ENCODE results near the gene SMIM24. TPM values are rescaled to one million over a fixed set of nuclear protein-coding genes. Genes with fewer than 3 reads are reported as not detected.
"Not testable (repeated sequence)": the region's sequence is repeated elsewhere in the genome, so short reads cannot be mapped to it uniquely, and the experiment has no call there.

Gene SMIM24
- not detected in 2 replicates for total RNA-seq (2014; rRNA removed; shearing (Covaris generic))

DNA sequence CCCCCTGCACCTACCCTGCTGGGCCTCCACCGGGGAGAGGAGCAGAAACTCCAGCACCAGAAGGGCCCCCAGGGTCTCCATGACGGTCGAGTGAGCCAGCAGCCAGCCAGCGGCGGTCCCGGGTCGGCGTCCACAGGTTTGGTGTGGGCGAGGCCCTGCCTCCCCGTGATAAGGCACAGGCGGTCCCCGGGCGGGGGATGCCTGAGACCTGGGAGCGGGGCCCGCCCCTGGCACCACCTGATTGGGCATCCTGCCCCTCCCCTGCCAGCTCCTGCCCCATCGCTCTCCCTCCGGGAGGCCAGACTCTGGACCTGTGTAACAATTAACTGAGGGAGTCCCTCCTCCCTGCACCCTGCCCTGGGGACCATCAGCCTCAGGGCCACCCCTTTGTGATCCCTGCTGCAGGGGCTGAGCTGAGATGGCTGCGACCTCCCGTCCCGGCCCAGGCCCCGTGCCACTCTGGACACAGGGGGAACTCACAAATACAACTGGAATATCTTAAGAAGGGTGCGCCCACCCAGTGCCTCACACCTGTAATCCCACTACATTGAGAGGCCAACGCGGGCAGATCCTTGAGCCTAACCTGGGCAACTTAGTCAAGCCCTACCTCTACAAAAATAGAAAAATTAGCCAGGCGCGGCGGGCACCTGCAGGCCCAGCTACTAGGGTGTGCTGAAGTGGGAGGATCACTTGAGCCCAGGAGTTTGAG, at the start of gene SMIM24:
Gene SMIM24, minus strand, starts transcription at position 143 of the 709 bp plus-strand sequence. Its CDS starts 62 bp downstream, at position 81.
- no peak within 1 kb of the TSS for H3K4me3 ChIP-seq
- no peak for DNase-seq (ENCODE audit: low read depth in 1 of 2, low spot score in 2 of 2)
- peaks cover 43% of the 10 kb centered on the region for H3K27me3 ChIP-seq (replicated peaks)
- no peak within 1 kb of the TSS for H3K27ac ChIP-seq
- no peaks in the 10 kb centered on the region for H3K36me3 ChIP-seq
- H3K9me3 ChIP-seq (replicated peaks): no peaks in the 10 kb centered on the region
- H3K4me1 ChIP-seq (replicated peaks): peaks cover 5% of the 10 kb centered on the region

DNA sequence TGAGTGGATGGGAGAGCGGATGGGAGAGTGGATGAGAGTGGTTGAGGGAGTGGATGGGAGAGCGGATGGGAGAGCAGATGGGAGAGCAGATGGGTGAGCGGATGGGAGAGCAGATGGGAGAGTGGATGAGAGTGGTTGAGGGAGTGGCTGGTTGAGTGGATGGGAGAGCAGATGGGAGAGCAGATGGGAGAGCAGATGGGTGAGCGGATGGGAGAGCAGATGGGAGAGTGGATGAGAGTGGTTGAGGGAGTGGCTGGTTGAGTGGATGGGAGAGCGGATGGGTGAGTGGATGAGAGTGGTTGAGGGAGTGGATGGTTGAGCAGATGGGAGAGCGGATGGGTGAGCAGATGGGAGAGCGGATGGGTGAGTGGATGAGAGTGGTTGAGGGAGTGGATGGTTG, 49.0 kb upstream of the SMIM24 start:
- H3K4me1 ChIP-seq (replicated peaks); H3K27ac ChIP-seq; H3K27me3 ChIP-seq (replicated peaks); H3K4me3 ChIP-seq; H3K9me3 ChIP-seq (replicated peaks); DNase-seq (ENCODE audit: low read depth in 1 of 2, low spot score in 2 of 2): not testable (repeated sequence)
- H3K36me3 ChIP-seq: peaks cover 78% of the 10 kb centered on the region

DNA sequence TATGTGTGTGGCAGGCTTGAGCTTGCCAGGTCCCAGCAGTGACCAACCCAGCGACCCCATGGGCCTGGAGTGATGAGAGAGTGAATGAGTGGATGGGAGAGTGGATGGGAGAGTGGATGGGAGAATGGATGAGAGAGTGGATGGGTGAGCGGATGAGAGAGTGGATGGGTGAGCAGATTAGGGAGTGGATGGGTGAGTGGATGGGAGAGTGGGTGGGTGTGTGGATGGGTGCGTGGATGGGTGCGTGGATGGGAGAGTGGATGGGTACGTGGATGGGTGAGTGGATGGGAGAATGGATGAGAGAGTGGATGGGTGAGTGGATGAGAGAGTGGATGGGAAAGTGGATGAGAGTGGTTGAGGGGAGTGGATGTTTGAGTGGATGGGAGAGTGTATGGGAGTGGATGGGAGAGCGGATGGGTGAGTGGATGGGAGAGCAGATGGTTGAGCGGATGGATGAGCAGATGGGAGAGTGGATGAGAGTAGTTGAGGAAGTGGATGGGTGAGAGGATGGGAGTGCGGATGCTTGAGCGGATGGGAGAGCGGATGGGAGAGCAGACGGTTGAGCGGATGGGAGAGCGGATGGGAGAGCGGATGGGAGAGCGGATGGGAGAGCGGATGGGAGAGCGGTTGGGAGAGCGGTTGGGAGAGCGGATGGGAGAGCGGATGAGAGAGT, 48.4 kb upstream of the SMIM24 start:
- no peak overlapping the region for H3K27ac ChIP-seq
- H3K36me3 ChIP-seq: peaks cover 79% of the 10 kb centered on the region
- no peaks in the 10 kb centered on the region for H3K27me3 ChIP-seq (replicated peaks)
- H3K4me1 ChIP-seq (replicated peaks): no peaks in the 10 kb centered on the region
- DNase-seq (ENCODE audit: low read depth in 1 of 2, low spot score in 2 of 2): no peak
- H3K9me3 ChIP-seq (replicated peaks): no peaks in the 10 kb centered on the region
- no peak overlapping the region for H3K4me3 ChIP-seq

DNA sequence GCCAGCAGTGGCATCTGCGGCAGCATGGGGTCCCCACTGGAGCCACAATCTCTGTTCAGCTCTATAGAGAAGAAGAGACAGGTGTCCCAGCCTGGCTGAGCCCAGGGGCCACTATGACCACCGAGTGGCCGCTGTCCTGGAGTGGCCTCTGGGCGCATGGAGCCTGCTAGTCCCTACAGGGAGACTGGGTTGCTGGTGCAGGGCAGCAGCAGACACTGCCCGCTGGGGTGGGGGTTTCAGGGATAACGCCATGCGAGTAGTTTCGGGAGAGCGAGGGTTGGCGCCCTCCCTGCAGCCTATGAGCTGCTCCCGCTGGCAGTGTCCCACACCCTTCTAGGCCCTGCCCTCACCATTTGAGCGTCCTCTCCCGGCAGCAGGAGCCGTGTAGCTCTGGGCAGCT, 47.8 kb upstream of the SMIM24 start:
- H3K27me3 ChIP-seq (replicated peaks): no peaks in the 10 kb centered on the region
- peaks cover 79% of the 10 kb centered on the region for H3K36me3 ChIP-seq
- H3K9me3 ChIP-seq (replicated peaks): no peaks in the 10 kb centered on the region
- H3K4me1 ChIP-seq (replicated peaks): no peaks in the 10 kb centered on the region
- no peak overlapping the region for H3K27ac ChIP-seq
- no peak overlapping the region for H3K4me3 ChIP-seq
- no peak for DNase-seq (ENCODE audit: low read depth in 1 of 2, low spot score in 2 of 2)

DNA sequence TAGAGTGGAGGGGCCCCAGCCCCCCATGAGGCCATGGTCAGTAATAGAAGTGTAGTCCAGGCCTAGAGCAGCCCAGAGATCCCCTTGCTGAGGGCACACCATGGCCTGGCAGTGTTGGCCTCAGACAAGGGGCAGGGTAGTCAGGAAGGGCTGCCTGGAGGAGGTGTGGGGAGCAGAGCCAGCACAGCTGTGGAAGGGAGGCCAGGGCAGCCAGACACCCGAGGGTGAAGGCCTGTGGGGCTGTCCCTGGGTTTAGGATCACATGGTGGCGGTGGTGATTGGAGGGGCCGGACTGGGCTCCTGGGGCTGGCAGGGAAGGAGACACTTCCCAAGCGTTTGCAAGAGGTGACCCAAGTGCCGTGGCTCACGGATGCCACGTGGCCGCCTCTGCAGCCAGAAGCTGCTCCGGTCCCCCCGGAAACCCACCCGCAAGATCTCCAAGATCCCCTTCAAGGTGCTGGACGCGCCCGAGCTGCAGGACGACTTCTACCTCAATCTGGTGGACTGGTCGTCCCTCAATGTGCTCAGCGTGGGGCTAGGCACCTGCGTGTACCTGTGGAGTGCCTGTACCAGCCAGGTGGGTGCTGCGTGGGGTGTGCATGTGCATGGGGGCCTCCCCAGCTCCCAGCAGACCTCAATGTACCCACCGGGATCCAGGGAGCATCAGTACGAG, 47.0 kb upstream of the SMIM24 start:
- no peaks in the 10 kb centered on the region for H3K27me3 ChIP-seq (replicated peaks)
- DNase-seq (ENCODE audit: low read depth in 1 of 2, low spot score in 2 of 2): no peak
- H3K36me3 ChIP-seq: peaks cover 79% of the 10 kb centered on the region
- no peaks in the 10 kb centered on the region for H3K4me1 ChIP-seq (replicated peaks)
- no peak overlapping the region for H3K4me3 ChIP-seq
- no peak overlapping the region for H3K27ac ChIP-seq
- H3K9me3 ChIP-seq (replicated peaks): no peaks in the 10 kb centered on the region

DNA sequence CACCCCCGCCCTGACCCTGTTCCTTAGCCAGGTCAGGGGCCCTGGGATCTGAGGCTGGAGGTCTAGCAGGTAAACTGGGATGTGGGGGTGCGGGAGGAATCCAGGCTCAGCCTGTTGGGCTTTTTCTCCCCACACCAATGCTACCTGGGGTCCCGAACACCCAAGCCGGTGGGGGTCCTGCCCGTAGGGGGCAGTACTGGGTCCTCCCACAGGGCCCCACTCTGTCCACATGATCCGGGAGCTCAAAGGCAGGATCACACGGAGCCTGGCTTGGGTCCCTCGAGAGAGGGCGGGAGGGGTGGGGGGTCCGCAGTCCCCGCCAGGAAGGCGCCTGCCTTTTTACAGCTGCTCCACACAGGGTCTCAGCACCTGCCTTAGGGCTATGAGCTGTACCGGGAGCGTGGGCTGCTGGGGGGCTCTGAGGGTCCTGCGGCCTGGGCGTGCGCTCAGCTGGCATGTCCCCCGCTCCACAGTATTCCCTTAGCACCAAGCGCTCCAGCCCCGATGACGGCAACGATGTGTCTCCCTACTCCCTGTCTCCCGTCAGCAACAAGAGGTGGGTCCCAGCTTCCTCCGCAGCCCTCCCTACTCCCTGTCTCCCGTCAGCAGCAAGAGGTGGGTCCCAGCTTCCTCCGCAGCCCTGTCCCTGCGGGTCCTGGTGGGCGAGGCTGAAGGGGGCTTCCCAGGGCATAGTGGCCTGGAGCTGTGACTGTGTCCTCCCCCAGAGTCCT, 46.3 kb upstream of the SMIM24 start:
- Histone ChIP-seq H3K4me1 (replicated peaks) (no peaks in the 10 kb centered on the region), H3K4me3 (no peak overlapping the region), H3K9me3 (replicated peaks) (no peaks in the 10 kb centered on the region), H3K27ac (no peak overlapping the region), H3K27me3 (replicated peaks) (no peaks in the 10 kb centered on the region), H3K36me3 (peaks cover 79% of the 10 kb centered on the region)
- DNase-seq (ENCODE audit: low read depth in 1 of 2, low spot score in 2 of 2): no peak

DNA sequence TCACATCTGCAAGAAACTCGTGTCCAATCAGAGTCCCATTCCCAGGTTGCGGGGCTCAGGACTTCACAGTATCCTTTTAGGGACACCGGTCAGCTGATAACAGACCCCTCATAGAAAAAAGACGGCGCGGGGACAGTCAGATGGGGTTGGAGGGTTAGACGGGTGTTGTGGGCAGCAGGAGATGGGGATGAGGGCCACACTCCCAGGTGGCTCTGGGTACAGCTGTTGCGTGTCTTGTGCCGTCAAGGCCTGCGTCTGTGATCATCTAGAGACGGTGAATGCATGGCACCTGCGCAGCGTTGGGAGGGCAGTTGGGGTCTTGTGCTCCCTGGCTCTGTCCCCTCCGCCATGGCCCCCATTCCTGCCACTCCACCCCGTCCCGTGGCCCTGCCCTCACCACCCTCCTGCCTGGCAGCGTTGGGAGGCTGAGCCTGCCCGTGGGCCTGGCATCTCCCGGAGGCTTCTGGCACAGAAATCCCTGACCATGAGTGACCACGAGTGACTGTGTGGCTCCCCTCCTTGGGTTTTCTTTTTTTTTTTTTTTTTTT, 44.7 kb upstream of the SMIM24 start:
- Histone ChIP-seq H3K27ac (no peak overlapping the region), H3K36me3 (peaks cover 83% of the 10 kb centered on the region), H3K4me1 (replicated peaks) (no peaks in the 10 kb centered on the region), H3K4me3 (no peak overlapping the region), H3K9me3 (replicated peaks) (no peaks in the 10 kb centered on the region), H3K27me3 (replicated peaks) (no peaks in the 10 kb centered on the region)
- DNase-seq (ENCODE audit: low read depth in 1 of 2, low spot score in 2 of 2): no peak

DNA sequence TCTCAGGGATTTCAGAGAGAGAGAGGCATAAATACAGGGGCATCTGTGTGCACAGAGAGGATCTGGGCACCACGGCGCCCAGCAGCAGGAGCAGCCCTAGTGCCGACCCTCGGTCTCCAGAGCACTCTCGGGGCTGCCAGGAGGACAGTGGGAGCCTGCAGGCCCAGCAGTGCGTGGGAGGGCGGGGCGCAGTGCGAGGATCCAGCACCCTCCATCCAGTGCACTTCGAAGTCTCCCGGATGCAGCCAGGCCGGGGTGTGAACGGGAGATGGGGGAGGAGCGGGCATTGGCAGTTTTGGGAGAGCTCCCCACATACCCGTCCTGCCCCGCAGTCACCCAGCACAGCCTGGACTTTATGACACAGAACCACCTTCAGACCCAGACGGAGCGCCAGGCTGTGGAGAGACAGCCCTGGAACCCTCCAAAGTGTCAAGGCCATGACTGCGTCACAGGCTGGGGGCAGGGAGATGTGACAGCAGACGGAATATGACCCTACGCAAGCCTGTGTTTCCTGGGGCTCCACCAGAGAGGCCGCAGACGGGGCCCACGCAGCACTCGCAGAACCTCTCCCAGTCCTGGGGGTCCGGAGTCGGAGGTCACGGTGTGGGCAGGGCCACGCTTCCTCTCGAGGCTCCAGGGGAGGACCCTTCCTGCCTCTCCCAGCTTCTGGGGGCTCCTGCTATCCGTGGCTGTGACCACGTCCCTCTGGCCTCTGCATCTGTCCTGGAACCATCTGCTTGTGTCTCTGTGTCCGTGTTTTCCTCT, 43.9 kb upstream of the SMIM24 start:
- H3K9me3 ChIP-seq (replicated peaks): no peaks in the 10 kb centered on the region
- no peak overlapping the region for H3K4me3 ChIP-seq
- H3K27ac ChIP-seq: no peak overlapping the region
- DNase-seq (ENCODE audit: low read depth in 1 of 2, low spot score in 2 of 2): no peak
- H3K4me1 ChIP-seq (replicated peaks): no peaks in the 10 kb centered on the region
- H3K36me3 ChIP-seq: peaks cover 91% of the 10 kb centered on the region
- no peaks in the 10 kb centered on the region for H3K27me3 ChIP-seq (replicated peaks)

DNA sequence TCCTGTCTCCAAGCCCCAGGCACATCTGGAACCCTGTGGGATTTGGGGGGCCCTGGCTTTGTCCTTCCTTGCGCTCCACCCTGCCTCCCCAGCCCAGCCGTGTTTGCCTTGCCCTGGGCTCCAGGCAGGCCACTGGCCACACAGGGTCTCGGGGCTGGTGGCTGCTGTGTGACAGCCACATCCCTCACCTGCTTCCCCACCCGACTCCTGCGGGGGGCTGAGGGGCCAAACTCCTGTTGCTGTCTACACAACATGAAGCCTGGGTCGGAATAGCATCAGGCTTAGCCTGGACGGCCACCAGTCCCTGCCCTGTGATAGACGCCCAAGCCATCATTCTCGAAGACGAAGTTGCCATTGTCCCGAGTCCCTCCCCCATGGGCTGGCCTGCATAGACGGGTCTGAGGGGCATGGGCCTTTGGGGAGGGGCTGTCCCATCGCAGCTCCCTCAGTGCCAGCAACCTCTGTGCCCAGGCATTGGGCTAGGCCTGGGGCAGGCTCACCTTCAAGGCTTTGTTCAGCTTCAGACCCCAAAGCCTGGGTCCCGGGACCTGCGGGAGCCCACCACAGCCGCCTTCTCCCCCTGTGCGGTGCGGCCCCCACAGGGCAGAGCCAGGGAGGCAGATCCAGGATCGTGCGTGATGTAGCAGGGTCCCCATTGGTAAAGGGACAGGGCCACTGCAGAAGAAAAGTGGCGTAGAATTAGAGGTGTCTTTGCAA, 43.2 kb upstream of the SMIM24 start:
- no peak for DNase-seq (ENCODE audit: low read depth in 1 of 2, low spot score in 2 of 2)
- H3K27me3 ChIP-seq (replicated peaks): no peaks in the 10 kb centered on the region
- no peaks in the 10 kb centered on the region for H3K4me1 ChIP-seq (replicated peaks)
- H3K36me3 ChIP-seq: peaks cover 98% of the 10 kb centered on the region
- H3K27ac ChIP-seq: no peak overlapping the region
- no peaks in the 10 kb centered on the region for H3K9me3 ChIP-seq (replicated peaks)
- no peak overlapping the region for H3K4me3 ChIP-seq

DNA sequence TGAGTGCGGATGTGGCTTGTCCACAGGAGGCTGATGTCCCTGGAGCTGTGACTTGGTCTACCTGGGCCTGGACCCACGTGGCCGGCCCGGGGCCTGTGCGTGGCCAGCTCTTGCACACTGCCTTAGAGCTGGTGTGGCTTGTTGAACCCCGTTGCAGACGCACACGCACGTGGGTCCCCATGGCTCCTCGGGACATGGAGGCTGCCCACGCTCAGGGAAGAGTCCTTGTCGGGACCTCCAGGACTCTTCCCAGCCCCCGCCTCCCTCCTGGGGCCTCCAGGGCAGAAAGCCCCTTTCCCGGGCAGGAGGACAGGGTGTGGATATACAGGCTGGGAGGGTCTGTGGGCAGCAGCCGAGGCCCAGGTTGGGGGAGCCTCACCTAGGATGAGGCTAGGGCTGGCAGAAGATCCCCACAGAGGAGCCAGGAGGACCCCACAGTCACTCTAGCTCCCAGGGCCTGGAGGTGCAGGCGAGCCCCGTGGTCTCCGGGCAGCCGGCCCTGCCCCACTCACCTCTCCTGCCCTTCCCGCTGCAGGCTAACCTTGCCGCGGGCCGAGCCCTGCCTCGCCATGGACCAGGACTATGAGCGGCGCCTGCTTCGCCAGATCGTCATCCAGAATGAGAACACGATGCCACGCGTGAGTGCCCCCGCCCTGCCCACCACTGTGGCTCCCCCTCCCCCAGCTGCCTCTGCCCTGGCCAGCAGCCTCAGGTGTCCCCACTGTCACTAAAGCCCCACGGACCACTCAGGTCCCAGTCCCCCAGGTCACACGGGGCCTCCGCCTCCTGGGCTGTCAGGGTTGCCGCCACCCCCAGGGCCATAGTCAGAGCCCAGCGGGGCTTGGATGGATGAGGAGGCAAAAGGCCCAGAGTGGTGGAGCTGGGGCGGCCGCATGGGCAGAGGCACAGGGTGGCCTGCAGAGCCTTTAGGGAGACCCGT, 42.4 kb upstream of the SMIM24 start:
- Histone ChIP-seq H3K9me3 (replicated peaks) (no peaks in the 10 kb centered on the region), H3K27ac (no peak overlapping the region), H3K4me3 (no peak overlapping the region), H3K27me3 (replicated peaks) (no peaks in the 10 kb centered on the region), H3K4me1 (replicated peaks) (no peaks in the 10 kb centered on the region), H3K36me3 (peaks cover 95% of the 10 kb centered on the region)
- DNase-seq (ENCODE audit: low read depth in 1 of 2, low spot score in 2 of 2): no peak

DNA sequence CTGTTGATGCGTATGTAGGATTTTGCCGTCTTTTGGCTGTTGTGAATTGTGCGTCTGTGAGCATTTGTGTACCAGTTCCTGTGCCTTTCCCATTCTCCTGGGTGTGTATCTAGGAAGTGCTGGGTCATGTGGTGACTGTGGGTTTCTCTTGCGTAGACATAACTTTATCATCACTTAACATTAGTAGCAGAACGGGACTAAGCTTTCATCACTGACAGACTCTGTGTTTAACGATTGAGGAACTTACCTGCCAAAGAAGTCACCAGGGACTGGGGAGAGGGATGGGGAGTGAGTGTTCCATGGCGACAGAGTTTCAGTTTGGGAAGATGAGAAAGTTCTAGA, 40.8 kb upstream of the SMIM24 start:
- H3K36me3 ChIP-seq: peaks cover 89% of the 10 kb centered on the region
- H3K27me3 ChIP-seq (replicated peaks): no peaks in the 10 kb centered on the region
- H3K4me1 ChIP-seq (replicated peaks): no peaks in the 10 kb centered on the region; the same call in 1 of the 2 replicates
- no peak overlapping the region for H3K4me3 ChIP-seq
- DNase-seq (ENCODE audit: low read depth in 1 of 2, low spot score in 2 of 2): no peak
- H3K27ac ChIP-seq: no peak overlapping the region
- no peaks in the 10 kb centered on the region for H3K9me3 ChIP-seq (replicated peaks)

Measured in SJSA1 (cell line).